ENCODE measurements around the gene THEMIS. TPM values are rescaled to one million over a fixed set of nuclear protein-coding genes. Genes with fewer than 3 reads are reported as not detected.

THEMIS gene
- total RNA-seq, 1 donor from 2014 or later, result not detected

GRCh38 chr6:127865108-127865507 is 35.8 kb downstream of the THEMIS start:
- Mint-ChIP-seq H3K27ac (no peak overlapping the region), H3K9me3 (ENCODE audit: low read depth) (no peaks in the 10 kb centered on the region), H3K36me3 (ENCODE audit: insufficient read depth) (no peaks in the 10 kb centered on the region), H3K4me3 (ENCODE audit: low read depth) (no peak overlapping the region), H3K27me3 (no peaks in the 10 kb centered on the region), H3K4me1 (ENCODE audit: low read depth) (peaks cover 3% of the 10 kb centered on the region)
- no peak for DNase-seq (ENCODE audit: low spot score, unreplicated experiment)
- no peak for TF ChIP-seq CTCF (IDR thresholded peaks at IDR 0.05; ENCODE audit: unreplicated experiment)

GRCh38 chr6:127864701-127865100 is 36.2 kb downstream of the THEMIS start:
- H3K4me3 Mint-ChIP-seq (ENCODE audit: low read depth), result no peak overlapping the region
- peaks cover 3% of the 10 kb centered on the region for H3K4me1 Mint-ChIP-seq (ENCODE audit: low read depth)
- no peak for TF ChIP-seq CTCF (IDR thresholded peaks at IDR 0.05; ENCODE audit: unreplicated experiment)
- no peaks in the 10 kb centered on the region for H3K27me3 Mint-ChIP-seq
- no peak for DNase-seq (ENCODE audit: low spot score, unreplicated experiment)
- no peaks in the 10 kb centered on the region for H3K36me3 Mint-ChIP-seq (ENCODE audit: insufficient read depth)
- no peaks in the 10 kb centered on the region for H3K9me3 Mint-ChIP-seq (ENCODE audit: low read depth)
- no peak overlapping the region for H3K27ac Mint-ChIP-seq

GRCh38 chr6:127860723-127861122 is 40.1 kb downstream of the THEMIS start:
- no peak for TF ChIP-seq CTCF (IDR thresholded peaks at IDR 0.05; ENCODE audit: unreplicated experiment)
- Mint-ChIP-seq H3K36me3 (ENCODE audit: insufficient read depth) (no peaks in the 10 kb centered on the region), H3K4me1 (ENCODE audit: low read depth) (peaks cover 7% of the 10 kb centered on the region), H3K9me3 (ENCODE audit: low read depth) (no peaks in the 10 kb centered on the region), H3K27ac (no peak overlapping the region), H3K27me3 (no peaks in the 10 kb centered on the region), H3K4me3 (ENCODE audit: low read depth) (no peak overlapping the region)
- no peak for DNase-seq (ENCODE audit: low spot score, unreplicated experiment)

GRCh38 chr6:127859956-127860355 is 40.9 kb downstream of the THEMIS start:
- no peak overlapping the region for H3K4me3 Mint-ChIP-seq (ENCODE audit: low read depth)
- no peaks in the 10 kb centered on the region for H3K27me3 Mint-ChIP-seq
- no peak for DNase-seq (ENCODE audit: low spot score, unreplicated experiment)
- H3K4me1 Mint-ChIP-seq (ENCODE audit: low read depth), result peaks cover 7% of the 10 kb centered on the region
- H3K9me3 Mint-ChIP-seq (ENCODE audit: low read depth), result no peaks in the 10 kb centered on the region
- H3K27ac Mint-ChIP-seq, result no peak overlapping the region
- TF ChIP-seq CTCF (IDR thresholded peaks at IDR 0.05; ENCODE audit: unreplicated experiment), result no peak
- no peaks in the 10 kb centered on the region for H3K36me3 Mint-ChIP-seq (ENCODE audit: insufficient read depth)

- no peak overlapping the region for H3K27ac Mint-ChIP-seq
Observed at GRCh38 chr6:127858727-127859391, 42.0 kb downstream of the THEMIS start.

More at GRCh38 chr6:127858727-127859391, 42.0 kb downstream of the THEMIS start:
- no peak for TF ChIP-seq CTCF (IDR thresholded peaks at IDR 0.05; ENCODE audit: unreplicated experiment)
- Mint-ChIP-seq H3K36me3 (ENCODE audit: insufficient read depth) (no peaks in the 10 kb centered on the region), H3K4me1 (ENCODE audit: low read depth) (peaks cover 4% of the 10 kb centered on the region), H3K27me3 (no peaks in the 10 kb centered on the region), H3K4me3 (ENCODE audit: low read depth) (no peak overlapping the region), H3K9me3 (ENCODE audit: low read depth) (no peaks in the 10 kb centered on the region)
- no peak for DNase-seq (ENCODE audit: low spot score, unreplicated experiment)
